Right lobe of liver (tissue), 4 donors: ENCODE measurements around the gene ASAP3.

Experiments
- CTCF ChIP-seq, 4 donors: fragments of 200-600 bp in 3 of 4; fragments of 450-650 bp in 1 of 4; IDR thresholded peaks; one replicate each; pipeline versions ENCODE4 v1.5.1 to v1.8.0; 2016 to 2022; ENCODE audit warnings: antibody characterized with exemption in 4 of 4, mild to moderate bottlenecking in 2 of 4
- POLR2A ChIP-seq: fragments of 450-650 bp; IDR thresholded peaks from one replicate; pipeline ENCODE4 v1.6.1; 2017; ENCODE audit warnings: antibody characterized with exemption, mild to moderate bottlenecking
- donor health status: DM: no; HTN: no; CAD: no.
- donor health status: DM: no; HTN: no; CAD: no.
- donor health status: DM: no; HTN: yes; CAD: no.

DNA sequence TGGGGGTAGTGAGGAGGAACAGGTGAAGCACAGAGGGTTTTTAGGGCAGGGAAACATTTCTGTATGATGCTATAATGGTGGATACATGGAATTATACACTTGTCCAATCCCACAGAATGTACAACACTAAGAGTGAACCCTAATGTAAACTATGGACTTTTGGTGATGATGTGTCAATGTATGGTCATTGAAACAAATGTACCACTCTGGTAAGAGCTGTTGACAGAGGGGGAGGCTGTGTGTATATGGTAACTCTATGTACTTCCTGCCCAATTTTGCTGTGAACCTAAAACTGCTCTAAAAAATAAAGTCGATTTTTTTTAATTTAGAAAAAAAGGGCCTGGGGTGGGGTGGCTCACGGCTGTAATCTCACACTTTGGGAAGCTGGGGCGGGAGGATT lies 22.9 kb downstream of the ASAP3 start:
- no peak for TF ChIP-seq CTCF (IDR thresholded peaks at IDR 0.05)
- TF ChIP-seq POLR2A, result no peak
